SK-N-SH (cell line): ENCODE measurements around the gene TTC22.

ENCODE experiments used
- YY1 ChIP-seq: IDR thresholded peaks from 2 replicates; pipeline ENCODE4 v1.4.0; 2012; ENCODE audit warnings: low read depth, mild to moderate bottlenecking
- TF ChIP-seq, protein P1 (sequence below): fragments of 200-600 bp; sonication (generic); IDR thresholded peaks from 2 replicates; pipeline ENCODE4 v1.6.1; 2017; ENCODE audit warnings: antibody characterized with exemption, mild to moderate bottlenecking, moderate library complexity

DNA sequence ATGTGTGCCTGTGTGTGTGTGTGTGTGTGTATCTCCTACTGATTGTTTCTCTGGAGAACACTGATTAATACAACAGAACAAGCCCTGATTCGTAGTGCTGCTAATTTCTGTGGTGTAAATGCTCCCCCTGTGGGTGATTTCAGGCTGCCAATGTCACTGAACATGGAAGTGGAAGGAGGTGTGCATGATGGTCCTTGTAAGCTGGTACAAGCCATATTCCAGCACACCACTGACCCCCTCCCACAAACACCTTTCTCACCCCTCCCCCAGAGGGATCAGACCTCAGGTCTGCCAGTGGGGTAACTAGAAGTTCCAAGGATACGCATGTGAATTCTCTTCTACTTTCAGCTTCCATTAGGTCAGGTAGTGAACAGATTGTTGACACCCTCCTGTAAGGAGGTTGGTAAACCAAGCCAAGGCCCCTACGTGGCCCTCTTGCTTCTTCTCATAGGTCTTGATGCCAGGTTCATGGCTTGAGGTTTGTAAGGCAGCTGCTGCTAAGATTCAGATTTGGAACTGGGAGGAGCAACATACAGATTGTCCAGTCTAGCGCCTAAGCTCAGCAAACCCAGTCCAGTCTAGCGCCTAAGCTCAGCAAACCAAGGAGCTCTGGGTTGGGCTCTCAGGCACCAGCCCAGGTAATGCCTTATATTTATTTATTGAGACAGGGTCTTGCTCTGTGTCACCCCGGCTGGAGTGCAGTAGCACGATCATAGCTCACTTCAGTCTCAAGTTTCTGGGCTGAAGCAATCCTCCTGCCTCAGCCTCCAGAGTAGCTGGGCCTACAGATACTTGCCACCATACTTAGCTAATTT is 47.2 kb upstream of the TTC22 start:
- TF ChIP-seq YY1 = no peak
- TF ChIP-seq, protein P1, sequence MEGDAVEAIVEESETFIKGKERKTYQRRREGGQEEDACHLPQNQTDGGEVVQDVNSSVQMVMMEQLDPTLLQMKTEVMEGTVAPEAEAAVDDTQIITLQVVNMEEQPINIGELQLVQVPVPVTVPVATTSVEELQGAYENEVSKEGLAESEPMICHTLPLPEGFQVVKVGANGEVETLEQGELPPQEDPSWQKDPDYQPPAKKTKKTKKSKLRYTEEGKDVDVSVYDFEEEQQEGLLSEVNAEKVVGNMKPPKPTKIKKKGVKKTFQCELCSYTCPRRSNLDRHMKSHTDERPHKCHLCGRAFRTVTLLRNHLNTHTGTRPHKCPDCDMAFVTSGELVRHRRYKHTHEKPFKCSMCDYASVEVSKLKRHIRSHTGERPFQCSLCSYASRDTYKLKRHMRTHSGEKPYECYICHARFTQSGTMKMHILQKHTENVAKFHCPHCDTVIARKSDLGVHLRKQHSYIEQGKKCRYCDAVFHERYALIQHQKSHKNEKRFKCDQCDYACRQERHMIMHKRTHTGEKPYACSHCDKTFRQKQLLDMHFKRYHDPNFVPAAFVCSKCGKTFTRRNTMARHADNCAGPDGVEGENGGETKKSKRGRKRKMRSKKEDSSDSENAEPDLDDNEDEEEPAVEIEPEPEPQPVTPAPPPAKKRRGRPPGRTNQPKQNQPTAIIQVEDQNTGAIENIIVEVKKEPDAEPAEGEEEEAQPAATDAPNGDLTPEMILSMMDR = no peak
